CD4-positive, alpha-beta memory T cell (primary cell): ENCODE measurements around the gene C16orf95. TPM values are rescaled to one million over a fixed set of nuclear protein-coding genes. Genes with fewer than 3 reads are reported as not detected.
"Not testable (repeated sequence)": the region's sequence is repeated elsewhere in the genome, so short reads cannot be mapped to it uniquely, and the experiment has no call there.

ENCODE experiments used
- CTCF ChIA-PET: fragments of 350-600 bp; sonication (Branson Sonifier 250); formaldehyde crosslinking; loops from one replicate; lab custom pipeline; 2021; ENCODE audit warnings: inconsistent platforms; ENCODE audit not compliant: partially characterized antibody; lab: Charles Lee
- POLR2A ChIA-PET: fragments of 350-600 bp; sonication (Branson Sonifier 250); formaldehyde crosslinking; loops from one replicate; lab custom pipeline; 2021; ENCODE audit not compliant: partially characterized antibody; lab: Charles Lee
- DNase-seq, 5 donors: peaks; one replicate each; pipeline versions ENCODE4 v3.0.0 to v3.0.0-alpha.2; 2020 to 2022; ENCODE audit warnings: mixed read lengths in 1 of 5
- H3K27ac ChIP-seq: one replicate; pipeline ENCODE4 v1.7.0; 2013; ENCODE audit warnings: low read depth, low read length
- H3K27me3 ChIP-seq: 2 replicates; pipeline ENCODE4 v1.7.0; 2013; ENCODE audit warnings: mild to moderate bottlenecking, low read length, moderate library complexity; ENCODE audit not compliant: insufficient read depth
- H3K36me3 ChIP-seq: 2 replicates; pipeline ENCODE4 v1.7.0; 2013; ENCODE audit warnings: mild to moderate bottlenecking, low read length, moderate library complexity; ENCODE audit not compliant: insufficient read depth
- H3K4me1 ChIP-seq: 2 replicates; pipeline ENCODE4 v1.7.0; 2013; ENCODE audit warnings: mild to moderate bottlenecking, low read length, moderate library complexity; ENCODE audit not compliant: insufficient read depth
- H3K4me3 ChIP-seq, 2 donors: one replicate each; pipeline ENCODE4 v1.7.0; 2013; ENCODE audit warnings: low read length in 2 of 2, mild to moderate bottlenecking in 1 of 2
- H3K9me3 ChIP-seq, 2 donors: one replicate each; pipeline ENCODE4 v1.7.0; 2013; ENCODE audit warnings: low read length in 2 of 2, control low read depth in 1 of 2; ENCODE audit not compliant: control insufficient read depth in 1 of 2
- H3K27ac Mint-ChIP-seq, 7 donors: one replicate each; pipeline ENCODE4 v1.8.0; 2020 to 2021; ENCODE audit warnings: mixed read lengths in 7 of 7, mild to moderate bottlenecking in 6 of 7, inconsistent platforms in 3 of 7, moderate library complexity in 3 of 7
- H3K27me3 Mint-ChIP-seq, 2 donors: one replicate each; pipeline ENCODE4 v1.8.0; 2020 to 2021; ENCODE audit warnings: mixed read lengths in 2 of 2
- H3K36me3 Mint-ChIP-seq, 2 donors: one replicate each; pipeline ENCODE4 v1.8.0; 2020 to 2021; ENCODE audit warnings: mixed read lengths in 2 of 2, inconsistent platforms in 1 of 2, mild to moderate bottlenecking in 1 of 2
- H3K4me1 Mint-ChIP-seq, 4 donors: one replicate each; pipeline ENCODE4 v1.8.0; 2020 to 2021; ENCODE audit warnings: mixed read lengths in 4 of 4, mild to moderate bottlenecking in 1 of 4
- H3K4me3 Mint-ChIP-seq, 8 donors: one replicate each; pipeline ENCODE4 v1.8.0; 2020 to 2021; ENCODE audit warnings: mixed read lengths in 8 of 8, mild to moderate bottlenecking in 7 of 8, moderate library complexity in 6 of 8, inconsistent platforms in 3 of 8
- H3K9me3 Mint-ChIP-seq, 8 donors: one replicate each; pipeline ENCODE4 v1.8.0; 2020 to 2021; ENCODE audit warnings: mixed read lengths in 8 of 8, mild to moderate bottlenecking in 5 of 8, inconsistent platforms in 3 of 8, moderate library complexity in 1 of 8
- intact Hi-C: fragments of 100-400 bp; cut with micrococcal nuclease; formaldehyde crosslinking; loops from one replicate; pipeline ENCODE4 v1.15.1; 2023
- polyA plus RNA-seq, 2 donors: library from polyadenylated mRNA; unstranded; fragments of 300-500 nt; fragmentation: Illumina TruSeq; gene quantifications; one replicate each; pipeline ENCODE4 v1.2.3, GENCODE V29; 2021
- total RNA-seq, 2 experiments: library from RNA; stranded (reverse); gene quantifications; one replicate each; pipeline ENCODE4 v1.2.3, GENCODE V29; 2021

C16orf95 gene, protein sequence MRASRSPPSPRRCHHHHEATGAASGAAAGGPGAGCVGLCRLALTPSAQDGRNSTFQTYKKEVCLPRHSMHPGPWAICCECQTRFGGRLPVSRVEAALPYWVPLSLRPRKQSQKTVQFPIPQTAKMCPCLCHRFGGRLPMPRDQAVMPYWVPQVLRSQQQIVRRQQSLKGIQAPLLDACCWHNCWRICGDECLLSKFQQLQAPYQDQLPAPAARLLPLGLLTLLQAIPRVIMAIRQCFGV
- 1 to 10 TPM; 1.6 TPM for total RNA-seq
- polyA plus RNA-seq = 1 to 10 TPM; 1.4 to 2.4 TPM

- H3K36me3 Mint-ChIP-seq = peaks cover 0 to 9% of the 10 kb centered on the region in 2 donors
- POLR2A ChIA-PET = interaction anchor here (0.5 to 5.3 kb wide), 7 partner anchors 28 to 759 kb away, joined by 3 to 48 read pairs (median 6); partner anchors contain the start of genes FBXO31 and MAP1LC3B
- Histone ChIP-seq H3K4me3 (peak within 1 kb of the TSS; percentile 64 to 88), H3K4me1 (peaks cover 9% of the 10 kb centered on the region), H3K9me3 (no peaks in the 10 kb centered on the region), H3K36me3 (no peaks in the 10 kb centered on the region), H3K27ac (peak within 1 kb of the TSS; percentile 77), H3K27me3 (no peaks in the 10 kb centered on the region)
- H3K27me3 Mint-ChIP-seq = no peaks in the 10 kb centered on the region
- DNase-seq = peak; percentile 95 to 99 (median 95)
- CTCF ChIA-PET = interaction anchor here (0.7 to 3.4 kb wide), 8 partner anchors 24 to 319 kb away, joined by 3 to 30 read pairs (median 3); partner anchors contain the start of gene FBXO31
- peak within 1 kb of the TSS; percentile 93 to 98 (median 95) for H3K27ac Mint-ChIP-seq
- H3K4me1 Mint-ChIP-seq = peaks cover 10 to 21% (median 15%) of the 10 kb centered on the region in 4 donors
- H3K4me3 Mint-ChIP-seq = peak within 1 kb of the TSS; percentile 91 to 97 (median 95)
- intact Hi-C loops = loop anchor here (1.0 kb wide), 3 partner anchors 28 to 77 kb away; partner anchors contain the start of gene FBXO31
- H3K9me3 Mint-ChIP-seq = no peaks in the 10 kb centered on the region
These were observed at the start of gene C16orf95 for GRCh38 chr16:87316923-87317749. TSS of gene C16orf95 (minus strand) at chr16:87317392. CDS start at chr16:87317242, 150 bp downstream.

DNA sequence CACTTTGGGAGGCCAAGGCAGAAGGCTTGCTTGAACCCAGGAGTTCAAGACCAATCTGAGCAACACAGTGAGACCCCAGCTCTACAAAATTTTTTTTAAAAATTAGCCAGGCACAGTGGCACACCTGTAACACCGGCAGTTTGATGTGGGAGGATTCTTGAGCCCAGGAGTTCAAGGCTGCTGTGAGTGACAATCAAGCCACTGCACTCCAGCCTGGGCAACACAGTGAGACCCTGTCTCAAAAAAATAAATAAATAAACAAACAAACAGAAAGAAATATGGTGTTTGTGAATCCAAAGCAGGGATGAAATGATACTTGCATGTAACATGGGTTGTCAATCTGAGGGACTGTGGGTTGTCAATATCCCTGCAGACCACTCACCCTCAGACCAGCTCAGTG lies 49.7 kb upstream of the C16orf95 start:
- ChIA-PET CTCF (no interaction called here), POLR2A (no interaction called here)
- Mint-ChIP-seq H3K9me3 (no peaks in the 10 kb centered on the region), H3K27me3 (no peaks in the 10 kb centered on the region), H3K4me3 (no peak overlapping the region), H3K27ac (peak overlapping the region in 1 of 7 donors; percentile 30), H3K36me3 (peaks cover 19 to 28% of the 10 kb centered on the region in 2 donors), H3K4me1 (peaks cover 26 to 68% (median 39%) of the 10 kb centered on the region in 4 donors)
- H3K36me3 ChIP-seq = peaks cover 11% of the 10 kb centered on the region
- H3K27ac ChIP-seq = no peak overlapping the region
- peaks cover 13% of the 10 kb centered on the region for H3K4me1 ChIP-seq
- H3K4me3 ChIP-seq = no peak overlapping the region
- DNase-seq = no peak
- H3K9me3 ChIP-seq = no peaks in the 10 kb centered on the region
- H3K27me3 ChIP-seq = no peaks in the 10 kb centered on the region
- intact Hi-C loops = no loop called here

GRCh38 chr16:87366288-87366687 lies 49.1 kb upstream of the C16orf95 start:
- H3K4me1 ChIP-seq = peaks cover 11% of the 10 kb centered on the region
- H3K9me3 ChIP-seq = no peaks in the 10 kb centered on the region
- H3K9me3 Mint-ChIP-seq = no peaks in the 10 kb centered on the region
- peaks cover 23 to 63% (median 38%) of the 10 kb centered on the region in 4 donors for H3K4me1 Mint-ChIP-seq
- H3K27me3 ChIP-seq = no peaks in the 10 kb centered on the region
- H3K4me3 ChIP-seq = no peak overlapping the region
- DNase-seq = no peak
- no peak overlapping the region for H3K27ac ChIP-seq
- peaks cover 21 to 34% of the 10 kb centered on the region in 2 donors for H3K36me3 Mint-ChIP-seq
- ChIA-PET CTCF (no interaction called here), POLR2A (interaction anchor here (1.2 kb wide), 1 partner anchor 20 kb away, joined by 3 read pairs; no protein-coding TSS in a partner anchor)
- intact Hi-C loops = no loop called here
- H3K36me3 ChIP-seq = peaks cover 17% of the 10 kb centered on the region
- H3K4me3 Mint-ChIP-seq = no peak overlapping the region
- H3K27me3 Mint-ChIP-seq = no peaks in the 10 kb centered on the region
- peak overlapping the region in 3 of 7 donors; percentile 19 to 66 (median 22) for H3K27ac Mint-ChIP-seq

GRCh38 chr16:87365021-87365713 lies 48.0 kb upstream of the C16orf95 start:
- Histone ChIP-seq H3K36me3 (peaks cover 18% of the 10 kb centered on the region), H3K27me3 (no peaks in the 10 kb centered on the region), H3K4me3 (no peak overlapping the region), H3K27ac (no peak overlapping the region), H3K4me1 (peaks cover 11% of the 10 kb centered on the region), H3K9me3 (no peaks in the 10 kb centered on the region)
- Mint-ChIP-seq H3K4me3 (no peak overlapping the region), H3K36me3 (peaks cover 25 to 43% of the 10 kb centered on the region in 2 donors), H3K4me1 (peaks cover 22 to 59% (median 39%) of the 10 kb centered on the region in 4 donors), H3K27me3 (no peaks in the 10 kb centered on the region), H3K27ac (peak overlapping the region in 2 of 7 donors; percentile 3 to 4), H3K9me3 (no peaks in the 10 kb centered on the region)
- intact Hi-C loops = no loop called here
- ChIA-PET CTCF (no interaction called here), POLR2A (interaction anchor here (0.8 to 1.4 kb wide), 3 partner anchors 19 to 23 kb away, joined by 3 read pairs; partner anchors contain the start of gene FBXO31)
- no peak for DNase-seq

- no peak for DNase-seq
- no peak overlapping the region for H3K4me3 Mint-ChIP-seq
These were observed 46.7 kb upstream of the C16orf95 start for GRCh38 chr16:87363771-87364455.

DNA sequence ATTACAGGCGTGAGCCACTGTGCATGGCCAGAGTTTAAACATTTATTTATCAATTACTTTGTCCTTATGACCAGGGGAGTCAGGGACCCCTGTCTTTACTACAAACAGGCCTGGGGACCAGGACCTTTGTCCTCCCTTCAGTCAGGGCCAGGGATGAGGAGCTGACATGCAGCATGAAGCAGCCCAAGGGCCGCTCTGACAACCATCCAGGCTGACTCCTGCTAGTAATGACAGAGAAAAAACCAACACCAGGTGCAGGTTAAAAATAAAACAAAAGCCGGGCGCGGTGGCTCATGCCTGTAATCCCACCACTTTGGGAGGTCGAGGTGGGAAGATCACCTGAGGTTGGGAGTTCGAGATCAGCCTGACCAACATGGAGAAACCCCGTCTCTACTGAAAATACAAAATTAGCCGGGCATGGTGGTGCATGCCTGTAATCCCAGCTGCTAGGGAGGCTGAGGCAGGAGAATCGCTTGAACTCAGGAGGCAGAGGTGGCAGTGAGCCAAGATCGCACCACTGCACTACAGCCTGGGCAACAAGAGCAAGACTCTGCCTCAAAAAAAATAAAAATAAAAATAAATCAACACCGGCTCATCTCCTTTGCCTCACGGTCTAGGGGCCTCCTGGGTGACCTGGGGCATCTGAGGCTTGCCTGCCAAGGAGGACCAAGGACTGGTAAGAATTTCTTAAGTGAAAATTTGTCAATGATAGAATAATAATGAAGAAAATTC lies 45.8 kb upstream of the C16orf95 start:
- POLR2A ChIA-PET, H3K4me1 ChIP-seq, H3K9me3 ChIP-seq, H3K27ac Mint-ChIP-seq, H3K27ac ChIP-seq, intact Hi-C loops, H3K9me3 Mint-ChIP-seq, H3K4me3 Mint-ChIP-seq, H3K4me3 ChIP-seq, H3K27me3 ChIP-seq, H3K27me3 Mint-ChIP-seq, DNase-seq: not testable (repeated sequence)
- CTCF ChIA-PET = interaction anchor here (0.9 kb wide), 1 partner anchor 27 kb away, joined by 3 read pairs; no protein-coding TSS in a partner anchor
- H3K36me3 Mint-ChIP-seq = peaks cover 36 to 56% of the 10 kb centered on the region in 2 donors
- peaks cover 15 to 42% (median 26%) of the 10 kb centered on the region in 4 donors for H3K4me1 Mint-ChIP-seq
- H3K36me3 ChIP-seq = peaks cover 36% of the 10 kb centered on the region

More at GRCh38 chr16:87363771-87364455, 46.7 kb upstream of the C16orf95 start:
- H3K27ac ChIP-seq = no peak overlapping the region
- peaks cover 27% of the 10 kb centered on the region for H3K36me3 ChIP-seq
- H3K27me3 ChIP-seq = no peaks in the 10 kb centered on the region
- Mint-ChIP-seq H3K36me3 (peaks cover 33 to 49% of the 10 kb centered on the region in 2 donors), H3K27me3 (no peaks in the 10 kb centered on the region), H3K9me3 (no peaks in the 10 kb centered on the region), H3K27ac (peak overlapping the region in 4 of 7 donors; percentile 25 to 61 (median 44)), H3K4me1 (peaks cover 21 to 51% (median 34%) of the 10 kb centered on the region in 4 donors)
- H3K4me3 ChIP-seq = no peak overlapping the region
- H3K9me3 ChIP-seq = no peaks in the 10 kb centered on the region
- ChIA-PET POLR2A (interaction anchor here (1.4 kb wide), 1 partner anchor 20 kb away, joined by 3 read pairs; the partner anchor contains the start of gene FBXO31), CTCF (interaction anchor here (0.9 kb wide), 1 partner anchor 28 kb away, joined by 3 read pairs; no protein-coding TSS in a partner anchor)
- H3K4me1 ChIP-seq = peaks cover 7% of the 10 kb centered on the region
- intact Hi-C loops = no loop called here
